BE2C (cell line): ENCODE measurements around the gene ERI2.

Experiments
- DNase-seq: peaks from one replicate; pipeline ENCODE4 v3.0.0-alpha.2; 2020
- H3K27me3 ChIP-seq: fragments of 250-450 bp; sonication (Bioruptor Pico); 2 replicates; pipeline ENCODE4 v1.5.1; 2020; ENCODE audit warnings: mild to moderate bottlenecking
- H3K36me3 ChIP-seq: fragments of 250-450 bp; sonication (Bioruptor Pico); 2 replicates; pipeline ENCODE4 v1.5.1; 2020; ENCODE audit warnings: mild to moderate bottlenecking
- H3K4me1 ChIP-seq: fragments of 250-450 bp; sonication (Bioruptor Pico); 2 replicates; pipeline ENCODE4 v1.5.1; 2020
- H3K4me3 ChIP-seq: 2 replicates; pipeline ENCODE4 v1.5.1; 2011; ENCODE audit warnings: low read depth, low read length
- H3K9me3 ChIP-seq: fragments of 250-450 bp; sonication (Bioruptor Pico); 2 replicates; pipeline ENCODE4 v1.5.1; 2020
- CTCF ChIP-seq: IDR thresholded peaks from 2 replicates; pipeline ENCODE4 v1.5.1; 2012; ENCODE audit warnings: mild to moderate bottlenecking, low read depth, low read length

ERI2 gene

GRCh38 chr16:20747030-20747816 lies 59.0 kb downstream of the ERI2 start:
- no peak overlapping the region for H3K4me3 ChIP-seq
- no peaks in the 10 kb centered on the region for H3K36me3 ChIP-seq
- no peak for DNase-seq
- no peaks in the 10 kb centered on the region; the same call in 1 of the 2 replicates for H3K27me3 ChIP-seq
- no peaks in the 10 kb centered on the region for H3K4me1 ChIP-seq
- TF ChIP-seq CTCF, result no peak
- H3K9me3 ChIP-seq, result no peaks in the 10 kb centered on the region

- H3K4me3 ChIP-seq, result no peak overlapping the region
- no peaks in the 10 kb centered on the region; the same call in 1 of the 2 replicates for H3K27me3 ChIP-seq
- H3K9me3 ChIP-seq, result no peaks in the 10 kb centered on the region
- H3K4me1 ChIP-seq, result no peaks in the 10 kb centered on the region
- H3K36me3 ChIP-seq, result no peaks in the 10 kb centered on the region
- no peak for TF ChIP-seq CTCF
- no peak for DNase-seq
Measured at GRCh38 chr16:20746461-20746860, 59.8 kb downstream of the ERI2 start.
